Tongue (tissue), 2 donors: ENCODE measurements around the gene PDHX. TPM values are rescaled to one million over a fixed set of nuclear protein-coding genes. Genes with fewer than 3 reads are reported as not detected.

Source experiments
- small RNA-seq: library from RNA; depleted of rRNA; stranded (forward); fragments of <200 nt; gene quantifications from one replicate; pipeline ENCODE3, GENCODE V24; 2014; ENCODE audit warnings: low replicate concordance
- total RNA-seq: library from RNA; depleted of rRNA; stranded (reverse); fragments of >200 nt; gene quantifications from one replicate; pipeline ENCODE4 v1.2.3, GENCODE V29; 2014

Gene PDHX
- total RNA-seq, 1 donor from 2014 or later, result 35.5 TPM

Small RNAs within 50 kb of the gene (small RNA-seq; reads per million reads assigned to genes)
- gene MIR1343, result 0.05 reads per million

Other genes starting within 250 kb of the PDHX start
- 30.5 TPM for gene APIP, start 239 bp upstream of the PDHX start, total RNA-seq
- 201 TPM for gene CD44, start 222.6 kb downstream of the PDHX start, total RNA-seq